ENCODE measurements around the gene ACOT8.
A peak's percentile ranks its signal among the peaks of the same experiment; 100 is the strongest.
"Not testable (repeated sequence)": the region's sequence is repeated elsewhere in the genome, so short reads cannot be mapped to it uniquely, and the experiment has no call there.

Gene ACOT8

DNA sequence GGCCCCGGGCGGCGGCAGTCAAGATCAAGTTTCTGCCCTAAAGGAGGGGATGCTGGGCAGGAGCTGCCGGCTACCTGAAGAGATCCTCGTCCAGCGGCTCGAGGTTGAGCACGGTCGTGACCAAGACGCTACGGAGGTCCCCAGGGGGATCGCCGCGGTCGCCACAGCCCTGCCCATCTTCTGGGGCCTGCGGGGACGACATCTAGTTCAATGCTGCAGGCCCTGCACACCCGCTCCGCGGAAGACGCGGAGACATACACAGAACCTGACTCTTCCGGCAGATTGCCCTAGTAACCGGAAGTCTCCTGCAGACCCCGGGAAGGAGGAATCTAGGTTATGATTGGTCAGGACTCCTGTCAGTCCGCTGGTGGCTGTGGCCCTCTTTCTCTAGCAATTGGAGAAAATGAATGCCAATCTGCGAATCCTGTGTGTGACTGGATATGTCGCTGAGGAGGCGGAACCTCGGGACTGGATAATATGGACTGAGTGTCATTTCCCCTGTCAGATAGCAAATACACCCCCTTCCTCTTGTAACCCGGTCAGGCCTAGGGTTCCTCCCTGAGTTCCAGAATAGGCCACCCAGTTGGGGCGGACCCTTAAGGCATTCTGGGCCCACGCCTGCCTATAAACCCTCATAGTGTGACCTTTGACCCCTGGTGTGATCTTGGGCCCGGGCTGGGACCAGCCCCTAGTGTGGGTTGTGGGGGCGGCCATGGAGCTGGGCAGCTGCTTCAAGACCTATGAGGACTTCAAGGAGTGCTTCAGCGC lies at the start of gene ACOT8, which contains the start of gene ZSWIM3:
Gene ACOT8 (minus strand): TSS at position 279 of the 768 bp plus-strand sequence. CDS start 77 bp downstream, at position 202.
Gene ZSWIM3 (plus strand): TSS at position 501 of the 768 bp plus-strand sequence. CDS start 212 bp downstream, at position 713.
- peak; percentile 98 for DNase-seq

DNA sequence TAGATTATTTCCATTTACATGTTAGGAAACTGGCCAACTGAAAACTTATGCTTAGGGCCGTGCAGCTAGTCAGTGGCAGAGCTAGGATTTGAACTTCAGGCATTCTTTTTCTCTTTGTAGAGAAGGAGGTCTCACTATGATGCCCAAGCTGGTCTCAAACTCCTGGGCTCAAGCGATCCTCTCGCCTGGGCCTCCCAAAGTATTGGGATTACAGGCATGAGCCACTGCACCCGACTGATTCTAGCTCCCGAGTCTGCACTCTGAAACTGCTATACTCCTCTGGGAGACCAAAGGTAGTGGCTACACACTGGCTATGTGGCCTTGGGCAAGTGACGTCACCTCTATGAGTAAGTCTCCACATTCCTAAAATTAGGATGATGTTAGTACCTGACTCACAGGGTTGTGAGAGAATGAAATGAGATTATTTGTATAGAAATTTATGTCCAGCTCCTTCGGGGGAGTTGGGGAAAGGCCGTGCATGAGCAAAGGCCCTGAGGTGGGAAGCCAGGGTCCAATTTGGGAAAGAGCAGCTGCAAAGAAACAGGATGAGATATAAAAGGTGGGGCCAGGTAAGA lies 48.4 kb upstream of the ACOT8 start:
- no peak for DNase-seq

DNA sequence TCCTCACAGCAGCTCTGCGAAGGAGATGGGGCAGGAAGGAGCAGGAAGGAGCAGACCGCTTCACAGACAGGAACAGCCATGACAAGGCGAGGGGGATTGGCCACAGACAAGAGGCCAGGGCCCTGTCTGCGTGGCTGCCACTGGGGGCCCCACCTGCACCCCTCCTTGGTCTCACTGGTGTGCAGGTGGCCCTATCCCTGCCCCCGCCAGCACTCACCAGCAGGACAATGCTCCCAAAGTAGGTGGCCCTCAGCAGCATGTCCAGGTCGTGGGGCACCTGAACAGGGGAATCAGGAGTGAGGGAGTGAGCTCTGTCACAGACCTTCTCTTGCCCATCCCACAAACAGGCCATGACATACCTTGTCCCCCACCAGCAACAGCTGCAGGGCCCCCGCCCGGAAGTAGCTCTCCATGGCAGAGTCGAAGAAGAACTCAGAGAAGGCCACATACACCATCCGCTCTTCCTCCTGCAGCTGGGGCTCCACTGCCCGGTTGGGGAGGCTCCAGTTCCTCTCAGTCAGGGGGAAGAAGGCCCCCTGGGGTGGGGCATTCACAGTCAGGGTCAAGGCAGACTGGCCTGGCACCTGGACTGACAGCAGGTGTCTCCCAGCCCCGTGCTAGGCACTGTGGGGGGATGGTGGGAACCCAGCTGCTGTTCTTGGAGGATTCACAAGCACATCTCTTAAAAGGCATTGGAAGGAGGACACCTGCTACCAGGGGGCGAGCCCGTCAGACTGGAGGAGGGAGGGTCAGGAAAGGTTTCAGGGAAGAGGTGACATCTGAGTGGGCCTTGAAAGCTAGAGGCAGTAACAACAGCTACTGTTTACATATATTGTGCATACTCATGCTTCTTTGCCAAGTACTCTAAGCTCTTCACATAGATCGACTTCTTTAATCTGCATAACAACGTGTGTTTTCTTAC lies 47.7 kb upstream of the ACOT8 start:
- no peak for DNase-seq

DNA sequence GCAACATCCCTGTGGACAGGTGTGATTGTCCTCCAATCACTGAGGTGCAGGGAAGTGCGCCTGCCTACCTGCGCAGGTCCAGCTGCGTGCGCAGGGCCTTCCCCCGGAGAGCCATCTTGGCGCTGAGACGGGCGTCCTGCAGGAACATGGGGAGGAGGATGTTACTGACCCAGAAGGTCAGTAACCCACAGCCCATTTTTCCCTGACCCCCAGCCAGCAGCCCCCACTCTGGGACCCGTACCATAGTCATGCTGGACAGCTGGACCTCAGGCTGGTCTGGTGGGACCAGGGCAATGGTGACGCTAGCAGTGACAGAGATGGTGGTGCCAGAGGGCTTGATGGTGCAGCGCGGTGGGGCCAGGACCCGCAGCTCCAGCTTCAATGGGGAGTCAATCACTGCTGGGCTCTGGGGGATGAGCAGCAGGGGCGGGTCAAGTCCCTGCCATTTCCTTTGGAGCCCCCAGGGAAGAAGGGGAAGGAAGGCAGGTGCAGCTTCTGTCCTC lies 45.1 kb upstream of the ACOT8 start:
- DNase-seq, result no peak

DNA sequence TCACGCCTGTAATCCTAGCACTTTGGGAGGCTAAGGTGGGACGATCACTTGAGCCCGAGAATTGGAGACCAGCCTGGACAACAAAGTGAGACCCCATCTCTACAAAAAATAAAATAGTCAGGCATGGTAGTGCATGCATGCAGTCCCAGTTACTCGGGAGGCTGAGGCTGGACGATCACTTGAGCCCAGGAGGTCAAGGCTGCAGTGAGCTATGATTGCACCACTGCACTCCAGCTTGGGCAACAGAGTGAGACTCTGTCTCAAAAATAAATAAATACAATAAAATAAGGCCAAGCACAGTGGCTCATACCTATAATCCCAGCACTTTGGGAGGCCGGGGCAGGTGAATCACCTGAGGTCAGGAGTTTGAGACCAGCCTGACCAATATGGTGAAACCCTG lies 44.1 kb upstream of the ACOT8 start:
- not testable (repeated sequence) for DNase-seq

DNA sequence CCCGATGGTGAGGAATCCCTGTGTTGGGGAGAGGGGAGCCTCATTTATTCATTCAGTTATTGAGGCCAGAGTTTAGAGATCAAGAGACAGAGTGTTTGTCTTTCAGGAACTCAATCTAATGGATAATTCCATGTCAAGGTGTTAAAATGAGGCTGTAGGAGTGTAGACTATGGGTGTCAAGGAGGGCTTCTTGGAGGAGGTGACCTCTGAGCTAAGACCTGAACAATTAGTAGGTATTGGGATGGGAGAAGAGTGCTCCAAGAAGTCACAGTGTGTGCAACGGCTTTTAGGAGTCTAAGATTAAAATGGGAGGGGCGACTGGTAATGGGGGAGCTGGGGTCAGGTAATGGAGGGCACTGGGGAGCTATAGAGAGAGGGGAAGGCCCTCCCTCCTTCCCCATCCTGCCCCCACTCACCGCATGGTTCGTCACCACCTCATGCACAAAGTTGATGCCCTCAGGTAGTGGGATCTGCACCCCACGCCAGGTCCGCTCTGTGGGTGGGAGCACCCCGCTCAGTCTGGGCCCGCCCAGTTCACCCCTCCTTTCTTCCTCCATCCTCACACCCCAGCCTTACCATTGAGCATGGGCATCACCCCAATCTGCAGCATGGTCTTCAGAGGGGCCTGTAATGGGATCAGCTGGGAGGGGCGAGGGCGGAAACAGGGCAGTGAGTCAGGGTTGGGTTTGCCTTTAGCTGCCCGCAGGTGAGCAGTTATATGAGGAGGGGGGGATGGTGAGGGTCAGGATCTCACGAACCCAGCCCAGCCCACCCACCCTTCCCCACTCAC lies 42.0 kb upstream of the ACOT8 start:
- DNase-seq, result no peak

DNA sequence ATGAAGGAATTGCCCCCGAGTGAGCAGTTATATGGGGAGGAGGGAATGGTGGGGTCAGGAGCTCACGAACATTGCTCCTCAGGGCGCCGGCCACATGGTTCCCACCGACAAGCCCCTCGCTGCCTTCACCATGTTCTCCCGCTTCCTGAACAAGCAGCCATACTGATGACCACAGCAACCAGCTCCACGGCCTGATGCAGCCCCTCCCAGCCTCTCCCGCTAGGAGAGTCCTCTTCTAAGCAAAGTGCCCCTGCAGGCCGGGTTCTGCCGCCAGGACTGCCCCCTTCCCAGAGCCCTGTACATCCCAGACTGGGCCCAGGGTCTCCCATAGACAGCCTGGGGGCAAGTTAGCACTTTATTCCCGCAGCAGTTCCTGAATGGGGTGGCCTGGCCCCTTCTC lies 41.1 kb upstream of the ACOT8 start:
- DNase-seq, result no peak

DNA sequence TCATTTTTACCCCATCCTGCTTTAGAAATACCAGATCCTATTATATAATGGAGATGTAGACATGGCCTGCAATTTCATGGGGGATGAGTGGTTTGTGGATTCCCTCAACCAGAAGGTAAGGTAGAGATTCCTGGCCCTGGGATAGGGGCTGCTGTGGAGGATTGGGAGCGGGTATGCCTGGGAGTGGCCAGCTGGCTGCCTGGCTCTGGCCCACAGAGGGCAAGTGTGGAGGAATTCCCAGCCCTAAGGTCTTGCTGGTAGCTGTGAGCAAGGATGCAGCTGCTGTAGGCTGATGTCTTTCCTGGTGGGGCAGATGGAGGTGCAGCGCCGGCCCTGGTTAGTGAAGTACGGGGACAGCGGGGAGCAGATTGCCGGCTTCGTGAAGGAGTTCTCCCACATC lies 40.5 kb upstream of the ACOT8 start:
- DNase-seq, result no peak

DNA sequence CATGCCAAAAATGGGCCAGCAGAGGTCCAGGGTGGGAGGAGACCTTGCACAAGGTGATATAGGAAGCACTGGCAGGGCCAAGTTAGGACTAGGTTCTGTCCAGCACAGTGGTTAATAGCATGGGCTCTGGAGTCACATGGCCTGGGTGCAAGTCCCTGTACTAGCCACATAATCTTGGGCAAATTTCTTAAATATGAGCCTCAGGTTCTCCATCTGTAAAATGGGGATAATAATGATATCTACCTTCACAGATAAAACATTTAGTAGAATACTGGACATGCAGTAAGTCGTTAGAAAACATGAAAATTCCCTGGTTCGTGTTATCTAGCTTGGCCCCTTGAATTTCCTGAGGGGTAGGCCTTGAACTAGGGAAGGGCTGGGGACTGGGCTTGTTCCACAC lies 40.1 kb upstream of the ACOT8 start:
- DNase-seq, result no peak

DNA sequence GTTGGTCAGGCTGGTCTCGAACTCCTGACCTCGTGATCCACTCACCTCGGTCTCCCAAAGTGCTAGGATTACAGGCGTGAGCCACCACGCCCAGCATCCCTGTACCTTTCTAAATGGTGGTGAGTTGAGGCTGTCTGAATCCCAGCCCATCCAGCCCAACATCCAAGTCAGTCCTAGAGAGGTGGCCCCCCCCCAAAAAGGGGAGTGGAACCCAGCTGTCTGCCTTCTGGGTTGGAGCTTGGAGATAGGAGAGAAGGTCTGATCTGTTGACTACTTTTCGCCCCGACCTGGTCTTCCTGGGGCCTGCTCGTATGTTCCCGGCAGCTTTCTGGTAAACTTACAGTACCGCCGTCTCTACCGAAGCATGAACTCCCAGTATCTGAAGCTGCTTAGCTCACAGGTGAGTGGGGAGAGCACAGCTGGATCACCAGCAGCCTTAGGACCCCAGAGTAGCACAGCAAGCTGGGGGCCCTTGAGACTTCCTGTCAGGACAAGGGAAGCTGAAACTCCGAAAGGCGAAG lies 39.5 kb upstream of the ACOT8 start:
- no peak for DNase-seq

DNA sequence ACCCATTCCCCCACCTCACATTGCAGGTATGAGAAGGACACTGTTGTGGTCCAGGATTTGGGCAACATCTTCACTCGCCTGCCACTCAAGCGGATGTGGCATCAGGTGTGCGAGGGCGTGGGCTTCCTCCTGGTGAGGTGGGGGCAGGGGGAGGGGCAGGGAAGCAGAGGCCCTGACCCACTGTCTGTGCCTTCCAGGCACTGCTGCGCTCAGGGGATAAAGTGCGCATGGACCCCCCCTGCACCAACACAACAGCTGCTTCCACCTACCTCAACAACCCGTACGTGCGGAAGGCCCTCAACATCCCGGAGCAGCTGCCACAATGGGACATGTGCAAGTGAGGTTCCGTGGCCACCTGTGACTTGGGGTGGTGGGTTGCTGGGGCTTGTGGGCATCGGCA lies 37.6 kb upstream of the ACOT8 start:
- no peak for DNase-seq

DNA sequence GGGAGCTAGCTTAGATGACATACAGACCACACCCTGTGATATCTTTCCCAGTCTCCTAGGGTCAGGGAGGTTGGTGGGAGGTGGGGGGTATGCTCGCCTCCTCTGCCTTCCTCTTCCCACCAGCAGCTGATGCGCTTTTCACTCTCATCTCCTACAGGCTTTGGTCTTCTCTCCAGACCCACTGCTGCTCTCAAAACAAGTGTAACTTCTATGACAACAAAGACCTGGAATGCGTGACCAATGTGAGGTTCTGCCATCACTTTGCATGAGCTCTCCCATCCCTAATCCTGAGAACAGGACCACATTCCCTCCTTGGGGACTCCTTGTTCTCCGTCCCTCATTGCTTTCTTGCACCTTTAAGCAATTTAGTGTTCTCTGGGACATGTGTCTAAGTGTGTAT lies 36.6 kb upstream of the ACOT8 start:
- DNase-seq, result no peak

DNA sequence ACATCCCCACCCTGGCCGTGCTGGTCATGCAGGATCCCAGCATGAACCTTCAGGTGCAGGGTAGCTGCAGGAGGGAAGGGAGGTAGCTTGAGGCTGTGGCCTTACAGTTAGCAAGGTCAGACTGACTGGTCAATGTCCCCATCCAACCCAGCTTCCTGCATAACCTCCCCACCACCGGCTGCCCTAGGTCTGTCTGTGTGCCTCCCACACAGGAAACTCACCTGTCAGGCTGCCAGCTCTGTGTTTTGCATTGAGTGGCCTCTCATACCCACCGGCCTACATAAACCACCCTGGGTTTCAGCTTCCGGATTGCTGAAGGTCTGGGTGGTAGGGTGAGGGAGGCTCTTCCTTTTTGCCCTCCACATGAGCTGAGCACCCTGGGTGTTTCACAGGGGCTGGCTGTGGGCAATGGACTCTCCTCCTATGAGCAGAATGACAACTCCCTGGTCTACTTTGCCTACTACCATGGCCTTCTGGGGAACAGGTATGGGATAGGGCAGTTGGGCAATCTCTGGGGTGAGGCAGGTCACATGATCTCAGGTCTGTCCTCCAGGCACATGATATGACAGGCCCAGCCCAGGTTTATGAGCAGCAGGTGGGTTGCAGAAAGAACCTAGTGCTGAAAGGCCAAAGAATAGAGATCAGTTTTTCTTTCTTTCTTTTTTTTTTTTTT lies 35.8 kb upstream of the ACOT8 start:
- no peak for DNase-seq

DNA sequence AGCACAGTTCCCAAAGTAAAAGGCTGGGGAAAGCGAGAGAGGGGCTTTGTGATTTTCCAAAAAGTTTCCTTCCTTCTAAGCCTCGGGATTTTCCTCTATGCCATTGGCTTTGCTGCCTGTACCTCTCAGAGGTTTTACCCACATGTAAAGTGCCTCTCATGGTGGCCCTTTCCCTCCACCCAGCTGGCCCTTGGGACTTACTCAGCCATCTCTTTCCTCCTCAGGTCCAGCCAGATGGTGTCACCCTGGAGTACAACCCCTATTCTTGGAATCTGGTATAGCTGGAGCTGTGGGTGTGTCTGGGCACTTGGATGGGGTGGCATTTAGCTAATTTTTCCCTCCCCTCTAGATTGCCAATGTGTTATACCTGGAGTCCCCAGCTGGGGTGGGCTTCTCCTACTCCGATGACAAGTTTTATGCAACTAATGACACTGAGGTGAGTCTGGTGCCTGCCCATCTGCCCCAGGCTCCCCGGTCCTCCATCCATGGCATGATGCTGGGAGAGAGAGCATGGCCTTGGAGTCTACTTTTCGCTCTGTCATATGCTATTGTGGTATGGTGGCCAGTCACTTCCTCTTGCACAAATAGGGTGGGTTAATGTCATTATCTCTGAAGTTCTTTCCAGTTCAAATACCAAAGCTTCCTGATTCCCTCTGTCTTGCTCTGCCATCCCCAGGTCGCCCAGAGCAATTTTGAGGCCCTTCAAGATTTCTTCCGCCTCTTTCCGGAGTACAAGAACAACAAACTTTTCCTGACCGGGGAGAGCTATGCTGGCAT lies 35.0 kb upstream of the ACOT8 start:
- DNase-seq, result no peak

DNA sequence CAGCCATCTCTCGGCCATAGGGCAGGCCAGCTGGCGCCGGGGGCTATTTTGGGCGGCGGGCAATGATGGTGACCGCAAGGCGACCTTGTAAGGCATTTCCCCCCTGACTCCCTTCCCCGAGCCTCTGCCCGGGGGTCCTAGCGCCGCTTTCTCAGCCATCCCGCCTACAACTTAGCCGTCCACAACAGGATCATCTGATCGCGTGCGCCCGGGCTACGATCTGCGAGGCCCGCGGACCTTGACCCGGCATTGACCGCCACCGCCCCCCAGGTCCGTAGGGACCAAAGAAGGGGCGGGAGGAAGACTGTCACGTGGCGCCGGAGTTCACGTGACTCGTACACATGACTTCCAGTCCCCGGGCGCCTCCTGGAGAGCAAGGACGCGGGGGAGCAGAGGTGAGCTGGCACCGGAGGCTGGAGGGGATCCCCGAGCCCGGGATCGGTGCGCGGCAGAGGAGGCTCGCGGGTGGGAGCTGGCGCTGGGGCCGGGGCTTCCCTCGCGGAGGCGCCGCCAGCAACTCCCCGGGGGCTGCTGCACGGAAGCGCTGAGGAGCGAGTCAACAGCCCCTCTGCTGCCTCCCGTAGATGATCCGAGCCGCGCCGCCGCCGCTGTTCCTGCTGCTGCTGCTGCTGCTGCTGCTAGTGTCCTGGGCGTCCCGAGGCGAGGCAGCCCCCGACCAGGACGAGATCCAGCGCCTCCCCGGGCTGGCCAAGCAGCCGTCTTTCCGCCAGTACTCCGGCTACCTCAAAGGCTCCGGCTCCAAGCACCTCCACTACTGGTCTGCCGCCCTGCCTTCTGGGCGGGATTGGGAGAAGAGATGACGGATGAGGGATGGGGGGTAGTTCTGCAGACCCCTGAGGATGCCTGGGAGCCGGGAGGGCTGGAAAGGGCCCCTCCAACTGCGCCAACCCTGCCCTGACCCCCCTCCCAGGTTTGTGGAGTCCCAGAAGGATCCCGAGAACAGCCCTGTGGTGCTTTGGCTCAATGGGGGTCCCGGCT lies 34.1 kb upstream of the ACOT8 start, which contains the start of the genes CTSA and NEURL2:
Gene CTSA (plus strand): TSS at position 351 of the 999 bp plus-strand sequence. CDS start 234 bp downstream, at position 585.
Gene NEURL2 (minus strand): TSS at position 224 of the 999 bp plus-strand sequence. CDS start 217 bp downstream, at position 7.
- peak; percentile 27 for DNase-seq

DNA sequence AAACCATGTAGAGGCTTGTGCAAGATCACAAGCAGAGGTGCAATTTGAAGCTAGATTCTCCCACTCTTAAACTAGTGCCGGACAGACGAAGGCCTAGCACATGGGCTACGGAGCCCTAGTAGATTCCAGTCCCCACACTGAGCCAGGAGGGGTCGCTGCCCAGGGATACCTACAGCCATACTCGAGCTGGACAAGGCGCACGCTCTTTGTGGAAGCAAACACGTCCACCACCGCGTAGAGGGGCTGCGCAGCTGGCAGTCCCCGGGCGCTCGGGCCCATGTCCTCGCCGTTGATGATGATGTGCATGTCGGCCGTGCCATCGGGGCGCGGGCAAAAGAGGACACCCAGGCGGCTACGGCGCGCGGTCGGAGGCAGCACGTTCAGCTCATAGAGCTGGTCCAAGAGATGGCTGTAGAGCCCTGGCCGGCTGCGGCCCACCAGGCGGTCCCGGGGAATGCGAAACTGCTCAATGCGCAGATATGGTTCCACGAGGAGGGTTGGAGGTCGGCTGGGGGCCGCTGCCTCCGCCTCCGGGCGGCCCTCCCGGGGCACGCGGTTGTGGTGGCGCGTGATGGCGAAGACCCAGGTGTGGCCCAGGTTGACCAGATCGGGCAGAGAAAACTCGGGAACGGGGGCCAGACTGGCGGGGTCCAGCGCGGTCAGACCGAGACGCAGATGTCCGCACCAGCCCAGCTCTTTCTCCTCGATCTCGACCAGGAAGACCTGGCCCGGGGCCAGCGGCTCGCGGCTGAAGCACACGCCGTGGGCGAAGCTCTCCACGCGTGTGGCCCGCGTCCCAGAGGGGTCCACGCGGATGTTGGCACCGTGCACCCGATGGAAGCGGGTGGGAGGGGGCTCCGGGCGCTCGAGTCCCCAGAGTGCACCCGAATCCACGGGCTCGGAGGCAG lies 33.1 kb upstream of the ACOT8 start:
- peak; percentile 1 for DNase-seq

DNA sequence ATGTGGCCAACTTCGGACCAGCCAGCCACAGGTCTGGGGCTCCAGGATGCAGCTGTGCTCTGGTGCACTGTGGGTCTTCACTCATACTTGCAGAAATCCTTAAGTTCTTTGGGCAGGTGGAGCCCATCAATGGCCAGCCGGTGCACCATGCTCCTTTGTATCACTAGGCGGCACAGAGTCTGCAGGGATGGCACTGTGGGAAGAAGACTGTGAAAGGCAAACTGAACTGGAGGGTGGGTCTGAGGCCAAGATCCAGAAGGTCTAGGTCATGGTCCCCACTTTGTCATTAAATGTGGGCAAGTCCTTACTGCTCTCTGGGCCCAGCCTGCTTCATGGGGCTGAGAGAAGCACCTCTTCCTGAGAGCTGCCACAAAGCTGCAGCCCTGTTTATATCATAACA lies 31.5 kb upstream of the ACOT8 start:
- no peak for DNase-seq

DNA sequence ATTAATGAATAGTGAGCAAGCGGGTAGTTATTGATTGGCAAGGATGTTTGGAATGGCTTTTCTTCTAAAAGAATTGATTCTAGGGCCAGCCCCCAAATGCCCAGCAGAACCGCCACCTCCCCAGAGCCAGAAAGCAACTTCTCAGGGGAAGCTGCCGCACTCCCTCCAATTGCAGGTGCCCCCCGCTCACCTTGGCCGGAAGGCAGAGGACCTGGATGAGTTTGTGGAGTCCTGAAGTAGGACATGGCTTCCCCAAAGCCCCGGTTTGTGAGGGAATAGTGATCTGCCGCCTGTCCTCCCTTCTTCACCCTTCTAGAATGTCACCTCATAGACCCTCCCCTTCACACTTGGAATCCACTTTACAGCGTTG lies 30.1 kb upstream of the ACOT8 start, which contains the start of gene SPATA25:
Gene SPATA25 (minus strand): TSS at position 277 of the 370 bp plus-strand sequence. CDS start 32 bp downstream, at position 245.
- no peak for DNase-seq

Measured in NCI-H1694 treated with DMSO at 0.1 percent for 48 hours (cell line).